Fibroblast of skin of right quadriceps (primary cell): ENCODE data around the gene CENPC.
A peak's percentile ranks its signal among the peaks of the same experiment; 100 is the strongest.
"Not testable (repeated sequence)": the region's sequence is repeated elsewhere in the genome, so short reads cannot be mapped to it uniquely, and the experiment has no call there.

Source experiments
- DNase-seq: peaks from one replicate; pipeline ENCODE4 v3.0.0-alpha.2; 2013

Gene CENPC

GRCh38 chr4:67549123-67549522 is 3.8 kb upstream of the CENPC start:
- DNase-seq = no peak

GRCh38 chr4:67546971-67547370 is 1.7 kb upstream of the CENPC start:
- DNase-seq = no peak

- DNase-seq = no peak
Observed at GRCh38 chr4:67546004-67546356, 677 bp upstream of the CENPC start.

GRCh38 chr4:67542076-67542475 is 3.2 kb downstream of the CENPC start:
- DNase-seq = no peak

GRCh38 chr4:67539830-67540229 is 5.5 kb downstream of the CENPC start:
- DNase-seq = no peak

GRCh38 chr4:67535280-67535840 is 9.9 kb downstream of the CENPC start:
- no peak for DNase-seq

- no peak for DNase-seq
Observed at GRCh38 chr4:67533112-67533511, 12.2 kb downstream of the CENPC start.

GRCh38 chr4:67532397-67532796 is 12.9 kb downstream of the CENPC start:
- not testable (repeated sequence) for DNase-seq

GRCh38 chr4:67531379-67531962 is 13.8 kb downstream of the CENPC start:
- no peak for DNase-seq

- not testable (repeated sequence) for DNase-seq
Observed at GRCh38 chr4:67524140-67524539, 21.2 kb downstream of the CENPC start.

GRCh38 chr4:67522851-67523671 is 22.2 kb downstream of the CENPC start:
- DNase-seq = no peak

- no peak for DNase-seq
Observed at GRCh38 chr4:67522230-67522629, 23.1 kb downstream of the CENPC start.

- DNase-seq = no peak
Observed at GRCh38 chr4:67521506-67521905, 23.8 kb downstream of the CENPC start.

- DNase-seq = no peak
Observed at GRCh38 chr4:67520141-67520540, 25.2 kb downstream of the CENPC start.

GRCh38 chr4:67512501-67512900 is 32.8 kb downstream of the CENPC start:
- no peak for DNase-seq

GRCh38 chr4:67500373-67500772 is 44.9 kb downstream of the CENPC start:
- no peak for DNase-seq

GRCh38 chr4:67499799-67500198 is 45.5 kb downstream of the CENPC start:
- DNase-seq = no peak

- DNase-seq = peak; percentile 81
Observed at GRCh38 chr4:67483868-67484602, 61.3 kb downstream of the CENPC start.

- DNase-seq = no peak
Observed at GRCh38 chr4:67480810-67481209, 64.5 kb downstream of the CENPC start.

GRCh38 chr4:67475155-67475554 is 70.1 kb downstream of the CENPC start:
- DNase-seq = no peak

GRCh38 chr4:67470871-67471270 is 74.4 kb downstream of the CENPC start:
- no peak for DNase-seq

GRCh38 chr4:67468830-67469229 is 76.5 kb downstream of the CENPC start:
- DNase-seq = no peak

GRCh38 chr4:67466751-67467150 is 78.6 kb downstream of the CENPC start:
- no peak for DNase-seq

GRCh38 chr4:67465763-67466052 is 79.6 kb downstream of the CENPC start:
- no peak for DNase-seq
